ENCODE measurements around the gene SPNS3.

- TF ChIP-seq CTCF (conservative IDR thresholded peaks at IDR 0.05) (no peak), EZH2 (IDR thresholded peaks at IDR 0.05; ENCODE audit: low read depth) (no peak)
These were observed 102.6 kb downstream of the SPNS3 start for GRCh38 chr17:4536259-4536741.
